ENCODE data around the gene PPP6R3. TPM values are rescaled to one million over a fixed set of nuclear protein-coding genes. Genes with fewer than 3 reads are reported as not detected.

PPP6R3 gene
- polyA plus RNA-seq, 1 donor from 2014 or later: 111 TPM

DNA sequence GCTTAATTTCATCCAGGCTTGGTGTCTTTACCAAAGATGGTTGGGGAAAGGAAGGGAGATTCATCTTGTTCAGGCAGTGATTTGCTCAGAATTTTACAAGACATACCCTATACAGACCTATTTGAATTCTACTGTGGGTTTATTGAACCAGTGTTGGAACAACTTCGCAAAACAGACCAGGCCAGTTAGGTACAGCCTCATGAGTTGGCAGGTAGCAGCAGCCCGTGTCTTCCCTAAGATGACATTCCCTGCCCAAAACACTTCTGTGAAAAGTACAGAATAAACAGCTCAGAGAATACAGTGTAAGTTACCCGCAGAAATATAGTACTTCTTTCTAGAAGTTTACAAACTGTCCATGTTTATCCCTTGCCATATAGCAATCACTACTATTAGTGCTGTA lies 121.3 kb downstream of the PPP6R3 start:
- Histone ChIP-seq H3K4me2 (ENCODE audit: low read length) (no peak overlapping the region), H3F3A (ENCODE audit: insufficient read depth, low read length, poor library complexity, severe bottlenecking) (no peaks in the 10 kb centered on the region), H3K27ac (ENCODE audit: low read length) (no peak overlapping the region), H3K9me2 (ENCODE audit: insufficient read depth, low read length) (no peaks in the 10 kb centered on the region), H3K9ac (ENCODE audit: low read length) (no peak overlapping the region), H2AFZ (ENCODE audit: low read depth, low read length) (no peak overlapping the region), H3K27me3 (ENCODE audit: insufficient read depth, low read depth, low read length) (no peaks in the 10 kb centered on the region), H3K36me3 (ENCODE audit: insufficient read depth, low read length) (no peaks in the 10 kb centered on the region), H3K79me2 (replicated peaks; ENCODE audit: insufficient read depth, low read length) (no peaks in the 10 kb centered on the region), H4K20me1 (ENCODE audit: insufficient read depth) (no peaks in the 10 kb centered on the region), H3K4me3 (ENCODE audit: low read length) (no peak overlapping the region), H3K9me3 (ENCODE audit: low read length) (no peaks in the 10 kb centered on the region)
- TF ChIP-seq RAD21 (conservative IDR thresholded peaks at IDR 0.05) (no peak), TAF1 (IDR thresholded peaks at IDR 0.05; ENCODE audit: low read depth) (no peak), SMC3 (conservative IDR thresholded peaks at IDR 0.05; ENCODE audit: poor library complexity) (no peak), EZH2 (IDR thresholded peaks at IDR 0.05; ENCODE audit: borderline replicate concordance, insufficient read depth, low read length, poor library complexity, severe bottlenecking) (no peak), MXI1 (conservative IDR thresholded peaks at IDR 0.05; ENCODE audit: poor library complexity, severe bottlenecking) (no peak), POLR2AphosphoS5 (IDR thresholded peaks at IDR 0.05) (no peak), EP300 (conservative IDR thresholded peaks at IDR 0.05; ENCODE audit: poor library complexity, severe bottlenecking) (no peak)
- TF ChIP-seq, protein P1, sequence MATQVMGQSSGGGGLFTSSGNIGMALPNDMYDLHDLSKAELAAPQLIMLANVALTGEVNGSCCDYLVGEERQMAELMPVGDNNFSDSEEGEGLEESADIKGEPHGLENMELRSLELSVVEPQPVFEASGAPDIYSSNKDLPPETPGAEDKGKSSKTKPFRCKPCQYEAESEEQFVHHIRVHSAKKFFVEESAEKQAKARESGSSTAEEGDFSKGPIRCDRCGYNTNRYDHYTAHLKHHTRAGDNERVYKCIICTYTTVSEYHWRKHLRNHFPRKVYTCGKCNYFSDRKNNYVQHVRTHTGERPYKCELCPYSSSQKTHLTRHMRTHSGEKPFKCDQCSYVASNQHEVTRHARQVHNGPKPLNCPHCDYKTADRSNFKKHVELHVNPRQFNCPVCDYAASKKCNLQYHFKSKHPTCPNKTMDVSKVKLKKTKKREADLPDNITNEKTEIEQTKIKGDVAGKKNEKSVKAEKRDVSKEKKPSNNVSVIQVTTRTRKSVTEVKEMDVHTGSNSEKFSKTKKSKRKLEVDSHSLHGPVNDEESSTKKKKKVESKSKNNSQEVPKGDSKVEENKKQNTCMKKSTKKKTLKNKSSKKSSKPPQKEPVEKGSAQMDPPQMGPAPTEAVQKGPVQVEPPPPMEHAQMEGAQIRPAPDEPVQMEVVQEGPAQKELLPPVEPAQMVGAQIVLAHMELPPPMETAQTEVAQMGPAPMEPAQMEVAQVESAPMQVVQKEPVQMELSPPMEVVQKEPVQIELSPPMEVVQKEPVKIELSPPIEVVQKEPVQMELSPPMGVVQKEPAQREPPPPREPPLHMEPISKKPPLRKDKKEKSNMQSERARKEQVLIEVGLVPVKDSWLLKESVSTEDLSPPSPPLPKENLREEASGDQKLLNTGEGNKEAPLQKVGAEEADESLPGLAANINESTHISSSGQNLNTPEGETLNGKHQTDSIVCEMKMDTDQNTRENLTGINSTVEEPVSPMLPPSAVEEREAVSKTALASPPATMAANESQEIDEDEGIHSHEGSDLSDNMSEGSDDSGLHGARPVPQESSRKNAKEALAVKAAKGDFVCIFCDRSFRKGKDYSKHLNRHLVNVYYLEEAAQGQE (IDR thresholded peaks at IDR 0.05; ENCODE audit: borderline replicate concordance): no peak
- TF ChIP-seq, protein P2, sequence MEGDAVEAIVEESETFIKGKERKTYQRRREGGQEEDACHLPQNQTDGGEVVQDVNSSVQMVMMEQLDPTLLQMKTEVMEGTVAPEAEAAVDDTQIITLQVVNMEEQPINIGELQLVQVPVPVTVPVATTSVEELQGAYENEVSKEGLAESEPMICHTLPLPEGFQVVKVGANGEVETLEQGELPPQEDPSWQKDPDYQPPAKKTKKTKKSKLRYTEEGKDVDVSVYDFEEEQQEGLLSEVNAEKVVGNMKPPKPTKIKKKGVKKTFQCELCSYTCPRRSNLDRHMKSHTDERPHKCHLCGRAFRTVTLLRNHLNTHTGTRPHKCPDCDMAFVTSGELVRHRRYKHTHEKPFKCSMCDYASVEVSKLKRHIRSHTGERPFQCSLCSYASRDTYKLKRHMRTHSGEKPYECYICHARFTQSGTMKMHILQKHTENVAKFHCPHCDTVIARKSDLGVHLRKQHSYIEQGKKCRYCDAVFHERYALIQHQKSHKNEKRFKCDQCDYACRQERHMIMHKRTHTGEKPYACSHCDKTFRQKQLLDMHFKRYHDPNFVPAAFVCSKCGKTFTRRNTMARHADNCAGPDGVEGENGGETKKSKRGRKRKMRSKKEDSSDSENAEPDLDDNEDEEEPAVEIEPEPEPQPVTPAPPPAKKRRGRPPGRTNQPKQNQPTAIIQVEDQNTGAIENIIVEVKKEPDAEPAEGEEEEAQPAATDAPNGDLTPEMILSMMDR (IDR thresholded peaks at IDR 0.05; ENCODE audit: poor library complexity, severe bottlenecking): no peak

DNA sequence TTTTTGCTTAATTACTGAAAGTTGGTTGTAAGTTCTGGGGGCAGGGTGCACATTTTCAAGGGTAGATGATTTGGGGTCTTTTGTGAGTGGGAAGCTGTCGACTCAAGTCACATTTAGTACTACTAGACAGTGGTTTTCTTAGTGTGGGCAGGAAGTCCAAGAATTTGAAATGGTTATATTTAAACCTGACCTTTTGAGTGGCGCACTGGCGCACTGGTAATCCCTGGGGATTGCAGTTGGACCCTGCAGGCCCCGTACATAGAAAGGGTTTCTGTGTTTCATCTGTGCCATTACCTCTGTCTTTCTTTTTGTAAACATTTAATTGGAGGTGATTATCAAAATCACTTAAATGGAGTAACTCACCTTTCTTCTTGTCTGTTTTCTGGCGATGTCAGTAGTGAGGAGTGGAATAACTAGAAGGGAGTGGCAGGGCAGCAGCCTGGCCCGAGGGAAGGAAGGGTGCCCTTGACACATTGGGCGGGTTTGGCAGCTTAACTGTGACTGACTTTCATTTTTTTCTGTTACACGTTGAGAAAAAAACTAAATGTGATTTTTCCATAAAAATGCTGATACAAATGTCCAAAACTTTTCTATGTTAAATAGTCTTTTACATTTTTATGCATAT lies 122.0 kb downstream of the PPP6R3 start:
- H3K9me2 ChIP-seq (ENCODE audit: insufficient read depth, low read length): no peaks in the 10 kb centered on the region
- no peak overlapping the region for H3K4me2 ChIP-seq (ENCODE audit: low read length)
- TF ChIP-seq RAD21 (conservative IDR thresholded peaks at IDR 0.05) (no peak), EZH2 (IDR thresholded peaks at IDR 0.05; ENCODE audit: borderline replicate concordance, insufficient read depth, low read length, poor library complexity, severe bottlenecking) (no peak), SMC3 (conservative IDR thresholded peaks at IDR 0.05; ENCODE audit: poor library complexity) (no peak), MXI1 (conservative IDR thresholded peaks at IDR 0.05; ENCODE audit: poor library complexity, severe bottlenecking) (no peak), TAF1 (IDR thresholded peaks at IDR 0.05; ENCODE audit: low read depth) (no peak), POLR2AphosphoS5 (IDR thresholded peaks at IDR 0.05) (no peak), EP300 (conservative IDR thresholded peaks at IDR 0.05; ENCODE audit: poor library complexity, severe bottlenecking) (no peak)
- TF ChIP-seq, protein P2 (IDR thresholded peaks at IDR 0.05; ENCODE audit: poor library complexity, severe bottlenecking): no peak
- TF ChIP-seq, protein P1 (IDR thresholded peaks at IDR 0.05; ENCODE audit: borderline replicate concordance): no peak
- H3K79me2 ChIP-seq (replicated peaks; ENCODE audit: insufficient read depth, low read length): no peaks in the 10 kb centered on the region
- H3K27me3 ChIP-seq (ENCODE audit: insufficient read depth, low read depth, low read length): no peaks in the 10 kb centered on the region
- H4K20me1 ChIP-seq (ENCODE audit: insufficient read depth): no peaks in the 10 kb centered on the region
- no peak overlapping the region for H2AFZ ChIP-seq (ENCODE audit: low read depth, low read length)
- no peak overlapping the region for H3K4me3 ChIP-seq (ENCODE audit: low read length)
- H3F3A ChIP-seq (ENCODE audit: insufficient read depth, low read length, poor library complexity, severe bottlenecking): no peaks in the 10 kb centered on the region
- H3K9me3 ChIP-seq (ENCODE audit: low read length): no peaks in the 10 kb centered on the region
- H3K27ac ChIP-seq (ENCODE audit: low read length): no peak overlapping the region
- no peak overlapping the region for H3K9ac ChIP-seq (ENCODE audit: low read length)
- H3K36me3 ChIP-seq (ENCODE audit: insufficient read depth, low read length): no peaks in the 10 kb centered on the region

Data from neural cell (in vitro differentiated cells).